Measurements from ENCODE around the gene CELSR2. TPM values are rescaled to one million over a fixed set of nuclear protein-coding genes. Genes with fewer than 3 reads are reported as not detected.
A peak's percentile ranks its signal among the peaks of the same experiment; 100 is the strongest.
"Not testable (repeated sequence)": the region's sequence is repeated elsewhere in the genome, so short reads cannot be mapped to it uniquely, and the experiment has no call there.

Gene CELSR2
- polyA plus RNA-seq, 3 donors = 0.03 to 0.97 (median 0.04) TPM

- 87% methylated on average over 4 of the region's 17 CpGs for WGBS (ENCODE audit: insufficient coverage)
- Histone ChIP-seq H3K9ac (ENCODE audit: insufficient read depth, low read length, poor library complexity, severe bottlenecking) (peak overlapping the region; percentile 59), H3K79me2 (ENCODE audit: insufficient read depth, low read length) (peaks cover 31% of the 10 kb centered on the region), H3K36me3 (replicated peaks in 1 of 2; ENCODE audit: control insufficient read depth in 1 of 2, insufficient read depth in 2 of 2, low read length in 2 of 2) (peaks cover 7 to 14% of the 10 kb centered on the region in 2 donors), H2AFZ (ENCODE audit: insufficient read depth, low read depth, low read length, poor library complexity, severe bottlenecking) (peak overlapping the region; percentile 94), H3K4me3 (replicated peaks in 1 of 3; ENCODE audit: low read depth in 2 of 3, low read length in 3 of 3) (peak overlapping the region; percentile 61 to 87 (median 77)), H4K20me1 (ENCODE audit: insufficient read depth, low read length) (no peaks in the 10 kb centered on the region), H3K27ac (ENCODE audit: low read depth in 1 of 2, low read length in 2 of 2) (peak overlapping the region; percentile 82 to 85), H3K27me3 (ENCODE audit: control insufficient read depth in 2 of 2, insufficient read depth in 2 of 2, low read length in 2 of 2) (no peaks in the 10 kb centered on the region), H3K4me1 (ENCODE audit: control insufficient read depth in 1 of 2, insufficient read depth in 2 of 2, low read length in 2 of 2) (peaks cover 39 to 42% of the 10 kb centered on the region in 2 donors), H3K9me3 (replicated peaks in 1 of 2; ENCODE audit: control insufficient read depth in 1 of 2, insufficient read depth in 1 of 2, low read length in 2 of 2) (no peaks in the 10 kb centered on the region), H3K4me2 (replicated peaks; ENCODE audit: extremely low read depth, low read length, poor library complexity, severe bottlenecking) (peak overlapping the region; percentile 81)
- peaks cover 0 to 3% (median 2%) of the 10 kb centered on the region in 3 donors for H3K27me3 Mint-ChIP-seq (ENCODE audit: low read depth in 3 of 3)
- peak overlapping the region; percentile 97 to 100 for H3K4me3 Mint-ChIP-seq
- intact Hi-C loops (cut with micrococcal nuclease) = loop anchor here in 1 of 2 donors (2.0 kb wide), 1 partner anchor 113 kb away; the partner anchor contains the start of gene SORT1
- no peak for DNase-seq
- peaks cover 14 to 17% of the 10 kb centered on the region in 2 donors for H3K36me3 Mint-ChIP-seq
- H3K27ac Mint-ChIP-seq = peak overlapping the region in 5 of 7 donors; percentile 87 to 97 (median 92)
- peaks cover 42% of the 10 kb centered on the region for H3K4me1 Mint-ChIP-seq
- H3K9me3 Mint-ChIP-seq = peaks cover 0 to 2% (median 0%) of the 10 kb centered on the region in 7 donors
- TF ChIP-seq CTCF (IDR thresholded peaks at IDR 0.05) = no peak
Measured at GRCh38 chr1:109283748-109284600, 34.6 kb downstream of the CELSR2 start.

- H3K9ac ChIP-seq (ENCODE audit: insufficient read depth, low read length, poor library complexity, severe bottlenecking); H3K27me3 ChIP-seq (ENCODE audit: control insufficient read depth in 2 of 2, insufficient read depth in 2 of 2, low read length in 2 of 2); H3K36me3 Mint-ChIP-seq; H3K27me3 Mint-ChIP-seq (ENCODE audit: low read depth in 3 of 3); H2AFZ ChIP-seq (ENCODE audit: insufficient read depth, low read depth, low read length, poor library complexity, severe bottlenecking); intact Hi-C loops (cut with micrococcal nuclease); H3K27ac Mint-ChIP-seq; DNase-seq; H4K20me1 ChIP-seq (ENCODE audit: insufficient read depth, low read length); H3K4me3 ChIP-seq (replicated peaks in 1 of 3; ENCODE audit: low read depth in 2 of 3, low read length in 3 of 3); H3K4me3 Mint-ChIP-seq; H3K4me2 ChIP-seq (replicated peaks; ENCODE audit: extremely low read depth, low read length, poor library complexity, severe bottlenecking); H3K27ac ChIP-seq (ENCODE audit: low read depth in 1 of 2, low read length in 2 of 2); H3K9me3 ChIP-seq (replicated peaks in 1 of 2; ENCODE audit: control insufficient read depth in 1 of 2, insufficient read depth in 1 of 2, low read length in 2 of 2); H3K36me3 ChIP-seq (replicated peaks in 1 of 2; ENCODE audit: control insufficient read depth in 1 of 2, insufficient read depth in 2 of 2, low read length in 2 of 2); H3K9me3 Mint-ChIP-seq: not testable (repeated sequence)
- no CpG with 5 or more reads among the region's 5 CpGs for WGBS (ENCODE audit: insufficient coverage)
- H3K4me1 Mint-ChIP-seq = peaks cover 32% of the 10 kb centered on the region
- peaks cover 34 to 38% of the 10 kb centered on the region in 2 donors for H3K4me1 ChIP-seq (ENCODE audit: control insufficient read depth in 1 of 2, insufficient read depth in 2 of 2, low read length in 2 of 2)
- peaks cover 14% of the 10 kb centered on the region for H3K79me2 ChIP-seq (ENCODE audit: insufficient read depth, low read length)
Measured at GRCh38 chr1:109286762-109287161, 37.4 kb downstream of the CELSR2 start.

All from CD14-positive monocyte (primary cell).